Prostate gland (tissue), 2 donors: ENCODE measurements around the gene PLBD2. TPM values are rescaled to one million over a fixed set of nuclear protein-coding genes. Genes with fewer than 3 reads are reported as not detected.

Experiments
- DNase-seq: peaks from one replicate; pipeline ENCODE4 v3.0.0-alpha.2; 2019; ENCODE audit warnings: low spot score
- H3K27ac ChIP-seq, 2 donors: fragments of 200-600 bp; sonication (generic); 2 replicates each; pipeline ENCODE4 v1.5.1; 2017 to 2019
- H3K27me3 ChIP-seq: fragments of 200-600 bp; sonication (generic); replicated peaks from 2 replicates; pipeline ENCODE4 v1.5.1; 2019; ENCODE audit not compliant: insufficient read depth
- H3K36me3 ChIP-seq, 2 donors: fragments of 200-600 bp; sonication (generic); 1 replicate in 1 of 2; 2 replicates in 1 of 2; pipeline versions ENCODE4 v1.5.1 to v1.8.1; 2017 to 2019
- H3K4me1 ChIP-seq: fragments of 200-600 bp; sonication (generic); replicated peaks from 2 replicates; pipeline ENCODE4 v1.5.1; 2019
- H3K4me3 ChIP-seq, 2 donors: fragments of 200-600 bp; sonication (generic); 2 replicates each; pipeline ENCODE4 v1.5.1; 2017 to 2019
- H3K9me3 ChIP-seq: fragments of 200-600 bp; sonication (generic); 2 replicates; pipeline ENCODE4 v1.5.1; 2017
- POLR2A ChIP-seq: fragments of 450-650 bp; IDR thresholded peaks from one replicate; pipeline ENCODE4 v1.6.1; 2016; ENCODE audit warnings: antibody characterized with exemption, mild to moderate bottlenecking
- POLR2AphosphoS5 ChIP-seq: sonication (generic); formaldehyde crosslinking; IDR thresholded peaks from one replicate; pipeline ENCODE4 v1.6.1; 2017; ENCODE audit warnings: antibody characterized with exemption
- WGBS: methylation state at CpG from one replicate; pipeline ENCODE4 v1.1.5; 2018; 5-methylcytosine and 5-hydroxymethylcytosine counted together
- intact Hi-C: fragments of 100-400 bp; cut with DNase I; formaldehyde crosslinking; loops from one replicate; pipeline ENCODE4 v1.14.2; 2022
- total RNA-seq, 2 donors: library from RNA; depleted of rRNA; stranded (reverse); fragments of >200 nt; gene quantifications; one replicate each; pipeline ENCODE4 v1.1.0, GENCODE V29; 2016
- TF ChIP-seq, protein P1 (sequence below), 4 experiments: fragments of 200-600 bp in 2 of 4; fragments of 450-650 bp in 2 of 4; sonication (generic) in 2 of 4; IDR thresholded peaks; 1 replicate in 3 of 4; 2 replicates in 1 of 4; pipeline ENCODE4 v1.5.1; 2016 to 2019; ENCODE audit warnings: antibody characterized with exemption in 4 of 4, mild to moderate bottlenecking in 2 of 4, moderate library complexity in 2 of 4

The PLBD2 gene
- total RNA-seq, 2 donors from 2014 or later: 48.2 to 114 TPM

- Histone ChIP-seq H3K36me3 (no peaks in the 10 kb centered on the region), H3K4me1 (no peaks in the 10 kb centered on the region), H3K27me3 (no peaks in the 10 kb centered on the region), H3K9me3 (no peaks in the 10 kb centered on the region), H3K4me3 (no peak overlapping the region), H3K27ac (no peak overlapping the region)
- TF ChIP-seq, protein P1, sequence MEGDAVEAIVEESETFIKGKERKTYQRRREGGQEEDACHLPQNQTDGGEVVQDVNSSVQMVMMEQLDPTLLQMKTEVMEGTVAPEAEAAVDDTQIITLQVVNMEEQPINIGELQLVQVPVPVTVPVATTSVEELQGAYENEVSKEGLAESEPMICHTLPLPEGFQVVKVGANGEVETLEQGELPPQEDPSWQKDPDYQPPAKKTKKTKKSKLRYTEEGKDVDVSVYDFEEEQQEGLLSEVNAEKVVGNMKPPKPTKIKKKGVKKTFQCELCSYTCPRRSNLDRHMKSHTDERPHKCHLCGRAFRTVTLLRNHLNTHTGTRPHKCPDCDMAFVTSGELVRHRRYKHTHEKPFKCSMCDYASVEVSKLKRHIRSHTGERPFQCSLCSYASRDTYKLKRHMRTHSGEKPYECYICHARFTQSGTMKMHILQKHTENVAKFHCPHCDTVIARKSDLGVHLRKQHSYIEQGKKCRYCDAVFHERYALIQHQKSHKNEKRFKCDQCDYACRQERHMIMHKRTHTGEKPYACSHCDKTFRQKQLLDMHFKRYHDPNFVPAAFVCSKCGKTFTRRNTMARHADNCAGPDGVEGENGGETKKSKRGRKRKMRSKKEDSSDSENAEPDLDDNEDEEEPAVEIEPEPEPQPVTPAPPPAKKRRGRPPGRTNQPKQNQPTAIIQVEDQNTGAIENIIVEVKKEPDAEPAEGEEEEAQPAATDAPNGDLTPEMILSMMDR (IDR thresholded peaks at IDR 0.05): no peak
- TF ChIP-seq POLR2A (no peak), POLR2AphosphoS5 (no peak)
- 80% methylated on average over 5 of the region's 5 CpGs for WGBS
- intact Hi-C loops: no loop called here
- no peak for DNase-seq
Observed at GRCh38 chr12:113328368-113328889, 30.0 kb upstream of the PLBD2 start.

DNA sequence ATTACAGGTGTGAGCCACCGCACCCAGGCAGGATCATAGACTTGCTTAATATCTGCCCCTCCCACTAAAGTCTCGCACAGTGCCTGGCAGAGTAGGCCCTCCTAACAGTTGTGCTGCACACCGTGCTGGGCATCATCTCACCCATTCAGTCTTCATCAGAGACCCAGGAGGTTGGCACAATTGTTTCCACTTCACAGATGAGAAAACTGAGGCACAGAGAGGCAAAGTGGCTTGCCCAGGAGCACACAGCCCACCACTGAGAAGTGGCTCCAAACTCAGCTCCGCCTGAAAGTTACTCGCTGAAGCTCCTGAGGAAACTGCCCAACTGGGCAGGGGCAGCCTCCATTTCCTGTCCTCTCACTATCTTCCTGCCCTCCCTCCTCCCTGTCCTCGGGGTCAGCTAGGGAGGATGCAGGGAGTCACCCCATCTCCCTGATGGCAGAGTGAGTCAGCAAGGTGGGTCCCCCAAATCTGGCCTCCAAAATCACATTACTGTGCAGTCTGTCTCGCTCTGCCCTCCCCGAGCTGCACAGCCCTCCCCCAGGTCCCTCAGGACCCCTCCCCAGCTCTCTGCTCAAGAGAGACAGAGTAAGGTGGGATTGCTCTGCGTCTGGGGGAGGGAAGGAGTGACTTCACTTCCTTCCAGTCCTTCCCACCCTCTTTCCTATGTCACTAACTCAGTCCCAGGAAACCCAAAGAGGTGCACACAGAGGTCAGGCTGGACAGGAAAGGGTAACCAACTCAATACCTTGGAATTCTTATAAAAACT, 29.2 kb upstream of the PLBD2 start:
- Histone ChIP-seq H3K9me3 (no peaks in the 10 kb centered on the region), H3K4me3 (no peak overlapping the region), H3K27ac (no peak overlapping the region), H3K27me3 (no peaks in the 10 kb centered on the region), H3K36me3 (no peaks in the 10 kb centered on the region), H3K4me1 (no peaks in the 10 kb centered on the region)
- TF ChIP-seq POLR2A: no peak
- TF ChIP-seq POLR2AphosphoS5: no peak
- TF ChIP-seq, protein P1 (IDR thresholded peaks at IDR 0.05): no peak
- 84% methylated on average over 9 of the region's 9 CpGs for WGBS
- DNase-seq: no peak
- intact Hi-C loops: no loop called here

DNA sequence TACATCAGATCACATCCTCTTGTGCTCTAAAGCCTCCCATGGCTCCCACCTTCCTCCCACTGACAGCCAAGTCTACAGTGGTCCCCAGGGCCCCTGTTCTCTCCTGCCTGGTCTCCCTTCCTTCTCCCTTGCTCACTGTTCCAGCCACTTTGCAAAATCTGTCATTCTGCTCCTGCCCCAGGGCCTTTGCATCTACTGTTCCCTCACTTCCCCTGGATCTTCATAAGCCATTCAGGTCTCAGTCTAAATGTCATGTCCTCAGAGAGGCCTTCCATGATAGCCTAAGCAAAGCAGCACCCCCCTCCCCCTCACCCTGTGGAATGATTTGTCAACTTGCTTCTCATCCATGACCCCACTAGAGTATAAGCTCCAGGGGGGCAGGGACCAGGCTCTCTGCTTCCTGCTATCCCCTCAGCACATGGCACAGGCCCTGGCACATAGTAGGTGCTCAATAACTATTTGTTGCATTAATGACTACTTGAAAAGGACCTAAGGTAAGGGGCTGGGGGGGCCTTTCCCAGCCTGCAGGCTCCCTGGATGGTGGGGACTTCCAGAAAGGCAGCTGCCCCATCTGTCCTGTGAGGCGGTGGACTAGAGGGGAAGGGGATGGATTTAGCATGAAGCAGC, 28.5 kb upstream of the PLBD2 start:
- TF ChIP-seq POLR2A: no peak
- no peak for TF ChIP-seq POLR2AphosphoS5
- TF ChIP-seq, protein P1 (IDR thresholded peaks at IDR 0.05): no peak
- Histone ChIP-seq H3K27me3 (no peaks in the 10 kb centered on the region), H3K4me3 (no peak overlapping the region), H3K36me3 (no peaks in the 10 kb centered on the region), H3K9me3 (no peaks in the 10 kb centered on the region), H3K4me1 (no peaks in the 10 kb centered on the region), H3K27ac (no peak overlapping the region)
- intact Hi-C loops: loop anchor here (10.0 kb wide), 1 partner anchor 105 kb away; the partner anchor contains the start of gene TPCN1
- WGBS: 89% methylated on average over 1 of the region's 1 CpG
- no peak for DNase-seq

DNA sequence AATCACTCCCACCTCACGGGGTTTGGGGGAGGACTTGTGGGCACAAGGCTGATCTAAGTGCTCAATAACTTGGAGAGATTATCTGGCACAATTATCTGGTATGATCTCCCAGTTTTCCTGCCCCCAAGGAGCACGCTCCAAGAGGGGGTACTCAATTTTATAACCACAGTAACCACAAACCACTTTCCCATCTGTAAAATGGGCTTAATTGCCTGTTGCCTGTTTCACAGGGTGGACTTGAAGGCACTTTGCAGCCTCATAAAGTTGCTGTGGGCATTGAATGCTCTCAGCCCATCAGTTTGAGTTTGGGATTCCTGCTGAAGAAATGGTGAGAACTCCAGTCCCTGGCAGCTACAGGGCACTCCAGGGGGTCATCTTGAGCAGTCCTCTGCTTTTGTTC, 27.9 kb upstream of the PLBD2 start:
- TF ChIP-seq POLR2A: no peak
- TF ChIP-seq, protein P1 (IDR thresholded peaks at IDR 0.05): no peak
- no peak for TF ChIP-seq POLR2AphosphoS5
- WGBS: 95% methylated on average over 2 of the region's 2 CpGs
- intact Hi-C loops: loop anchor here (10.0 kb wide), 1 partner anchor 106 kb away; the partner anchor contains the start of gene TPCN1

More for the DNA sequence above, 27.9 kb upstream of the PLBD2 start:
- Histone ChIP-seq H3K27ac (no peak overlapping the region), H3K4me1 (no peaks in the 10 kb centered on the region), H3K27me3 (no peaks in the 10 kb centered on the region), H3K9me3 (no peaks in the 10 kb centered on the region), H3K36me3 (no peaks in the 10 kb centered on the region), H3K4me3 (no peak overlapping the region)
- no peak for DNase-seq
